Measurements from ENCODE around the gene ADO.

ADO gene

DNA sequence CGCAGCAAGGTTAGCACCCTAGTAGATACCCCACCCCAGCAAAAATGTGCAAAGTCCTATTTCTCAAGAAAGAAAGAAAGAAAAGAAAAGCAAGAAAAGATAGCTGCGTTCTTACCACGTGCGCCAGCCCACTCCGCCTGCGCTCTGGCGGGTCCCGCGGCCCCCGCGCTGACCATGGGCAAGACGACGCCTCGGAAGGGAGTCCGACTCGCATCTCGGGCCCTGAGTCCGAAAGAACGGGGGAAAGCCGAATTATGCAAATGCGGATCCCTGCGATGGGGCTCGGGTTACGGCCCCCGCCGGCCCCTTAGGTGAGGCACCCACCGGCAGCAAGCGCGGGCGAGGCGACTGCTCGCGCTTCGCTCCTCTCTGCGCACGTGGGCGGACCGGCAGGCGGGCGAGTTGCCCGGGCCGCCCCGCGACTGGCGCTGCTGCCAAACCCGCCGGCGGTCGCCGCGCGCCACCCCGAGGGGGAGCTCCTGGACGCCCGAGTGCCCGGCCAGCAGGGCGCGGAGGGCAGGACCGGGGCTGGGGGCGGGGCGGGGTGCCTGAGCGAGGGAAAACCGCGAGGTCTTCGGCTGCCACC is 14.0 kb downstream of the ADO start:
- peak in 1 of 2 experiments; percentile 21 for DNase-seq

DNA sequence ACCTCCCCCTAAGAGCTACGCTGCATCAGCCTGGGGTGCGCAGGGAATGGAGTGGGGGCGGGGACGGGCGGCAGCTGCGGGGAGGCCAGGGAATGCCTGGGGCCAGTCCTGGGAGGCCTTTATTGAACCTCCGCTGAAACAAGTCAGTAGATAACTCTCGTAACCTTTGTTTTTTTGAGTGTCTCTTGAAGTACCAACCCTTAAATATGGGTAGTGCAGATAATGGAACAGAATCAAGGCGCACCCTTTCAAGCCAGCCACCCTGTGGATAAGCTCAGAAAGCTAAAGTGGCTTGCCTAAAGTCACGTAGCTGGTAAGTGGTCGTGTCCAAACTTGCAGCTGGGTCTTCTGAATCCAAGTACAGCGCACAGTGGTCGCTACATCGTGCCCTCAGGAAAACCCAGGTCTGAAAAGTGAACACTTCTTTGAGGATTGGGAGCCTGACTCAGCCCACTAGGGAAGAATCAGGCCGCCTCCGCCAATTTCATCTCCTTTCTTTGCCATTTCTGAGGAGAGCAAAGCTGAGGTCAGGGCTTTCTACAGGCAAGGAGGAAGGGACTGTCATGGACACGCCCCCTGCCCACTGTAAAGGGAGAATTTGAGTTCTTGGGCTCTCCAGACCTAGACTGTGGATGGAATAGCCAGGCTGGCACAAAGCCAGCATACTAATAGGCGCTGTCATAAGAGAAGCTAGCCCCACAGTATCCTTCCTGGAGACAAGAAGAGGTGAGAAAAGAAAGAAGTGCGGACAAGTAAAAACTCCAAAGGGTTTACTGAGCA is 14.8 kb downstream of the ADO start:
- DNase-seq = no peak

DNA sequence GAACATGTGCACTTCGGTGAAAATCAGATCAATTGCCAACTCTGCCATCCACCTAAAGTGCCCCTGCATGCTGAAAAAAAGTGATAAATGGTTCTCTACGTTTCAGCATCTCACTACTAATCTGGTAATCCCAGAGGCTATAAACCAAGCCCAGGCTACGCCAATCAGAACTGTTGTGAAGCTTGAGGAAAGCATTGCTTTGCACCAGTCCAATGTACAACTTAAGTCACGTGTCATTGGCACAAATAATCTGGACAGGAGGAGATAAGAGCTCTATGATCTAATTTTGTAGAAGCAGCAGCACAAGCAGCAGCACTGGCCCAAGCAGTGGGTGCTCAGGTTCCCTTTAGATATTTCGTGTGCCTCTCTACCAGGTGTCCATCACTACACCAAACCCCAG is 16.1 kb downstream of the ADO start:
- no peak for DNase-seq

DNA sequence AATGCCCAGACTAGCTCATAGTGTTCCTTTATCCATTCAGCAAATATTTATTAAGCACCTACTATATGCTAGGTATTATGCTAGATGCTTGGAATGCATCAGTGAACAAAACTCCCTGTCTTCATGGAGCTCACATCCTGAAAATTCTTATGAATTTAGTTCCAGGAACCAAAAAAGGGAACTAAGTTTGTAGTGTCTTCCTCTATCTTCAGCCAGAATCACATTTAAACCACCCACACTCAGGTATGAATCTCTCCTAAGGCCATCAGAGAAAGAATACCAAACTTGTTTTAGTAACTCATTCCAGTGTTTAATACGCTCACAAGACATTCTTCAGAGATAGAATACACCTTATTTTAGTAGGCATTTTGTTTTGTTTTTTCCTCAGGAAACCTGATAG is 21.8 kb downstream of the ADO start:
- peak in 1 of 2 experiments; percentile 44 for DNase-seq

DNA sequence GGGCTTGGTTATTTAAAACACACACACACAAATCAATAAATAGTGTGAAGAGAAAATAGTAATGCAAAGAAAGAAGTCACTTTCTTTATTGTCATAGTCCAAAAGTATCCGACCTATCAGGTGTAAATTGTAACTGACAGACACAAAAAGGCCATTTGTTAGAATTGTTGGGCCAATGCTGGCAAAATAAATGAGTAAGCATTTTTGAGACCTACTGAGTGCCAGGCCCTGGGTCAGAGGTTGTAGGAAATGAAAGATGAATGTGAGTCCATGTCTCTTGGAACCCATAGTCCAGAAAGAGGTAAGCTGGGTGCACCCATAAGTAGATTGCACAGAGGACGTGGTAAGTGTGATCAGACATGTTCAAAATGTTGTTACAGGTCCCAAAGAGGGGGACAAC is 25.1 kb downstream of the ADO start:
- no peak for DNase-seq

DNA sequence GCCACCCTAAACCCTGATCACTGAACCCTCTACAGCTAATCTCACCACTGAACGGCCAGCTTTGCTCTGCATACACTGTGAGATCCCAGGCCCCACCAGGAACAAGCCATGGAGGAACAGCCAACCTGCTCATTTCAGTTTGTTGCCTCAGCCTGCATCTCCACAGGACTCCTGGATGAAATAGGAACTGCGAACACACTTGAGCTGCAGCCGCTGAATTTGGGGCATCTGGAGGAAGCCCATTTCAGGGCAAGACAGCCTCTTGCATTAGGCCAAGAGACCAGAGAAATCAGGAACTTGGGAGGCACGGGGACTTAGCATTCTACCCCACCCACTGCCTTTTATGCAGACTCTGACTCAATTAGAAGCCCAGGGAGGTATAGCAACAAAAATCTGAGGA is 26.2 kb downstream of the ADO start:
- DNase-seq = peak; percentile 73 to 75

DNA sequence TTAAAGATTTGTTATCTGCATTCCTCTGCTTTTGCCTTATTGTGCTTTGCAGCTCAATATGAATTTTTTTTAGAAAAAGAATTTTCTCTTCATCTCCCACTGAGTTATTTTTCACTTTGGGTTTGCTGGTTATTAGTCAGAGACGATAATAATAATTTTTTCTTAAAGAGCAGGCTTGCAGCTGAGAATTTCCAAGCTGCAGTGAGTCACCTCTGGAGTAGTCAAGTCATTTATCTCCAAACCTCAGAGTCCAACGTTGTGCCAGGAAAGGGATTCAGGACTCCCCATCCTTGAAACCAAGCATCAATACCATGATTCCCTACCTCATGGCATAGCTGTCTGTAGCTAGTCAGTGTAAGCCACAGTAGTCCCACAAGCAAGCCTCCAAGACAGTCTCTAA is 26.8 kb downstream of the ADO start:
- DNase-seq = no peak

DNA sequence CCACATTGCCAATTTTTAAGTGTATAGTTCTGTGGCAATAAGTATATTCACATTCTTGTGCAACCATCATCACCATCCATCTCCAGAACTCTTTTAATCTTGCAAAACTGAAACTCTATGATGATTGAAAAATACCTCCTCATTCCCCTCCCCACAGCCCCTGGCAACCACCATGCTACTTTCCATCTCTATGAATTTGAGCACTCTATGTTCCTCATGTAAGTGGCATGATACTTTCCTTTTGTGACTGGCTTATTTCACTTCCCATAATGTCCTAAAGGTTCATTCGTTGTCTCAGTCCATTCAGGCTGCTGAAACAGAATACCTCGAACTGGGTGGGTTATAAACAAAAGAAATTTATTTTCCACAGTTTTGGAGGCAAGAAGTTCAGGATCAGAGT is 35.1 kb downstream of the ADO start:
- DNase-seq = no peak

DNA sequence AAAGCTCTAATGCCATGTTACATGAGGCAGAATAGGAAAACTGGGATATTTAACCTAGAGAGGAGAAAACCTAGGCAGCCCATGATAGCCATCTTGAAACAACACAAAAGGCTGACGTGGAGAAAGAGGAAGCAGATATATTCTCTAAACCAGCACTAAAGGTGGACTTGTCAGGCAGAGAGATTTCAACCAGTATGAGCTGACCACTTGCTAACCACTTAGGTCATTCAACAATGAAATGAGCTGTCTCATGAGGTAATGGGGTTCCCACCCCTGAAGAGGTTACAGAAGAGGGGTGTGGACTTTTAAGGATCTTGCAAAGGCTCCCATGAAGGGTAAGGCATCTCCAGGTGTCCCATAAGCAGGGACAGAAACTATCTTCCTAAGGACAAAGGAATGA is 38.5 kb downstream of the ADO start:
- DNase-seq = peak in 1 of 2 experiments; percentile 8

DNA sequence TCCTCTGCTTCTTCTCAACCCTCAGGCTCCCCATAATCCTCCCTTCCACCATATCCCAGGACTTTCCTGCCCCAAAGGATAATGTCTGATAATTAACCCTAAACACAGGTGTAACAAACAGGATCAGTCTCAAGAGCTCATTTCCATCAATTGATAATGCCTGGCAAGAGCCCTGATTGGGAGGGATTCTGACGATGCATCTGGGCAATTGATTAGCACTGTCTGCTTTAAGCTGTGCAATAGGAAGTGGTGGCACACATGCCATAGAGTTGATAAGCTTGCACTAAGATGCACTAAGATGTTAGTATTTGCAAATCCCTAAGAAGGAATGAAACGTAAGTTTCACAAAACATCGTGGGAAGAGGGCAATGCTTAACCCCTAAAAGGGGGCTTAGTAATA is 39.1 kb downstream of the ADO start:
- no peak for DNase-seq

DNA sequence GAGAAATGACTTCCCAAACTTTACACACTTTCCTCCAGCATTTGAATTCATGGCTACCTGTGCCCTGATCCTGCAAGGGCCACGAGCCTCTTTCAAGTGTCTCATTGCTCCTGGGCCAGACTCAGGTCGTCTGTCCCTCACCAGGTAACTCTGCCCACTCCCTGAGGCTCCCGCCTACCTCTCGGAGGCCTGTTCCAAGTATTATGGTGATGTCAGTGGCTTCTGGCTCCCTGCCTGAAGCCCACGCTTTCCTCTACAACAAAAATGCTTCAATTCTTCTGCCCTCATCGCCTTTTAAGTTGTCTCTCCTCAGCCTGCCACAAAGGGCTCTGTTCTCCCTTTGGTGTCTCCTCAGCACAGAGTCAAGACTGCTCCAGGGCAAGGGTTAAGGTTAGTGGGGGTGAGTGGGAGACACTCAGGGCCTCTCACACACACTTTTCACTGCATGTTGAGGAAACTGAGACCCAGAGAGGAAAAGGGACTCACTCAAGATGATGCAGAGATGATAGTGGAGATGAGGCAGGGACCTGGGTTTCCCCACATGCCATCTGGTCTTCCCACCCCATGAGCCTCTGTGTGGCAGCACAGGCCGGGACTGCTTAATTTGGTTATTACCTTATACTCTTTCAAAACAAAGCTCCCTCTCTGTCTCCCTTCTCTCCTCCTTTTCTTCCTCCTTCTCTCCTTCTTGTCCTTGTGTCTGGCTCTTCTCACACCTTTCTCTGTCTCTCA is 39.9 kb downstream of the ADO start:
- no peak for DNase-seq

DNA sequence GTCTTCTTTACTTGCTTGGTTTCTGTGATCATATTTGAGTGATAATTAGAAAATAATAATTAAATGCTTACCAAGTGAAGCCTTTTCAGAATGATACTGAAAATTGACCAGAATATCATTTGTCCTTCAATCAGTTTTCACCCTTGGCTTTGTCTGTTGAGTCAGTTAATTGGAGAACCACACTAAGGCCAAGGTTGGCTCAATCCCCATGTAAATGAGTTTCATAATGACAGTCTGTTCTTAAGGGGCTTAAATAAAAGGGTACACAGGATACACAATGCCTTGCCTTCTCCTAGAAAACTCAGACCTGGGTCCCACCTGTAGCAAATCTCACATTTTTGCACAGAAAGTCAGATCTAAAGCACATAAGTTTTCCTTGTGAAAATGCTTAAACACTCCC is 42.9 kb downstream of the ADO start:
- DNase-seq = no peak

DNA sequence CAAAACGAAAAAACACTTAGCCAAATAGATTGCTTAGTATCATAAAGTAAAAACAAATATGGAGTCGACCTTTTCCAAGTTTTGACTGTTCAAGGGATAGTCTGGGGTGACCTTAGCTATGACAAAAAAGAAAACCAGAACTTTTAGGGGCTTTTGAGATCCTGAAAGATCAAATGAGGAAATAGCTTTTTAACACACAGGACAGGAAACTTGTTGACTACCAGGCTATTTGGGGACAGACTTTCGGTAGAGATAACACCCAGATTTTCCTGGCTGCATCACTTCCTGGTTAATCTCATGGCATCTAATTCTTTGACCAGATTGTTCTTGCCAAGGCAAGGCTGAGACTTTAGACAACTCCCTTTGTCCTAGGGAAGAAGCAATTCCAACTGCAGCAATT is 46.1 kb downstream of the ADO start:
- DNase-seq = peak; percentile 44 to 51

DNA sequence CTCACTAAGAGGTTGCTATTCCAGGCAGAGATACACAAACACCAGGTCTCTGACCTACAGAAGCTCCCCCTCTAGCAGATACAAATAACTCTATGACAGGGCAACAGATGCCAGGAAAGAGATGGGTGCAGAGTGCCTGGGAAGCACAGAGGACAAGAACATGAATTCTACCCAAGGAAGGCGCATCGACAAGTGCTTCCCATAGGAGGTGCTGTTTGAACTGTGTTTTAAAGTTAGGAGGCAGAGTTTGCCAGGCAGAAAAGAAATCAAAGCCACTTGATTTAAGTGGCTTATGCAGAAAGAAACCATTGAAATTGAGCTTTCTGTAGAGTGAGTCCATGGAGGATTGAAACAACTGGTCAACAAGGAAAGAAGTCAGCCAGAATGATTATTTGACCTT is 46.9 kb downstream of the ADO start:
- peak; percentile 35 to 48 for DNase-seq

DNA sequence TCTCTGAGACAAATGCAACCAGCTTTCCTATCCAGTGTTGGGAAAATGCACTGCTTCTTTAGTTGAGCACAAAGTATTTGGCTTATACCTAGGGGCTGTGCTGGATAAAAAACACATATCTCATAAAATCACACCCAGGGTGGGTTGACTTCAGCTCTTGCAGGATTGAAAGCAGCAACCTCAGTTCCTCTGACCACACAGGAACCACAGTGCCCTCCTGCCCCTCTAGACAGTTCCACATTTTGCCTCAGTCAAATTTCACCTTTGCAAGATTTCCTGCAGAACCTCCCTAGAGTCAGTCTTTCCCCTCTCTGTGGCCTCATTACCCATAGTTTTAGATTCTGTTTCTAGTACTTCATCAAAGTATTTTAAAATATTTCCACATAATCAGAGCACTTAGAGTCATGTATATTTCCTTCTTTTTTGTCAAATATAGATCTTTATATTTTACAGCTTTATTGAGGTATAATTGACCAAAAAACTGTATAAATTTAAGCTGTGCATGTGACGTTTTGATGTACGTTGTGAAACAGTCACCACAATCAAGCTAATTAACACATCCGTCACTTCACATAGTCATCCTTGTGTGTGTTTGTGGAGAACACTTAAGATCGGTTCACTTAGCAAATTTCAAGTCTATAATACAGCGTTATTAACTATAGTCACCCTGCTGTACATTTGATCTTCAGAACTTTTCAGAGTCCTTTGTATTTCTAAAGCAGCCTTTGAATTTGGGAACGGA is 48.6 kb downstream of the ADO start:
- peak; percentile 79 to 91 for DNase-seq

DNA sequence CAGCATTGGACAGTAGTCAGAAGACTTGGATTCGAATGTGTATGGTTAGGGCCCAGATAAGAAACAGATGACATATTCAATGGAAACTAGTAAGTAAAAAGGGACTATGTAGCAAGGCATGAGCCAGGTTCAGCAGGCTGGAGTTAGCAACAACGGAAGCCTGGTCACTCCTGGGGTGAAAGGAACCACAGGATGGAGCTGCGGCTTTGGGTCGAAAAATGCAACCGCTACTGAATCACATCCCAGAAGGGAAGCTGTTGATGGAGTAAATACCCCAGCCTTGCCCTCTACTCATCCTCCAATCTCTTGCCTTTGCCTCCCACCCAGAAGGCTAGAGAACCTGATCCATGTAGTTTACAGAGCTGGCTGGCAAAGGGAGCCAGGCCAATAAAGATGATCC is 49.2 kb downstream of the ADO start:
- DNase-seq = peak; percentile 78 to 89

DNA sequence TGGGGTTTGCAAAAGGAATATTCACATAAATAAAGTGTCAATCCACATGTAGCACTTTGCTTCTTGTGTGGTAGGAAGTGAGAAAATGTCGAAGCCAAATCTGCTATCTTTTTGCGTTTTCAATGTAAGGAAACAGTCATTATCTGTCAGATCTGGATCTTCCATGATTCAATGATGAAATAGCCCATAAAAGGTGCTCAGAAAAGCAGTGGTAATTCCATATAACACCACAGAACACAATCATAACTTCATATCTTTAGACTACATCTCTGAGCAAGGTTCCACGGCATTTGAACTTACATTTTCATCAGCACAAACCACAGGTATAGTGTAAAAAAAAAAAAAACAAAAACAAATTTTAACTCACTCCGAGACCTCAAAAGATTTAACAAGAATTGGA is 51.5 kb downstream of the ADO start:
- no peak for DNase-seq
